ENCODE results near the gene ACOT11.

DNA sequence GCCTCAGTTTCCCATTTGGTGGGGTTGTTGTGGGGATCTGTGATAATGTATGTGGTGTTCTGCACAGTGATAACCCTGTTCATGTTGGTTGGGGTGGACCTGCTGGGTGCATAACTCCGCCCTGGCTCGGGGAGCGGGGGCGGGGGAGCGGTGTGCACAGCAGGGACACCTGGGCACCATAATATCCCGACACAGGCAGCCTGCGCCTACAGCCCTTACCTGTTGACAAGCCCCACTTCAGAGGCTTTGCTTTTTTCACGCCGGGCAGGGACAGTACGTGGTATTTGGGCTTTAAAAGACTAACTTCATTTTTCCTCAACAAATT lies 48.0 kb upstream of the ACOT11 start:
- TF ChIP-seq, protein P1, sequence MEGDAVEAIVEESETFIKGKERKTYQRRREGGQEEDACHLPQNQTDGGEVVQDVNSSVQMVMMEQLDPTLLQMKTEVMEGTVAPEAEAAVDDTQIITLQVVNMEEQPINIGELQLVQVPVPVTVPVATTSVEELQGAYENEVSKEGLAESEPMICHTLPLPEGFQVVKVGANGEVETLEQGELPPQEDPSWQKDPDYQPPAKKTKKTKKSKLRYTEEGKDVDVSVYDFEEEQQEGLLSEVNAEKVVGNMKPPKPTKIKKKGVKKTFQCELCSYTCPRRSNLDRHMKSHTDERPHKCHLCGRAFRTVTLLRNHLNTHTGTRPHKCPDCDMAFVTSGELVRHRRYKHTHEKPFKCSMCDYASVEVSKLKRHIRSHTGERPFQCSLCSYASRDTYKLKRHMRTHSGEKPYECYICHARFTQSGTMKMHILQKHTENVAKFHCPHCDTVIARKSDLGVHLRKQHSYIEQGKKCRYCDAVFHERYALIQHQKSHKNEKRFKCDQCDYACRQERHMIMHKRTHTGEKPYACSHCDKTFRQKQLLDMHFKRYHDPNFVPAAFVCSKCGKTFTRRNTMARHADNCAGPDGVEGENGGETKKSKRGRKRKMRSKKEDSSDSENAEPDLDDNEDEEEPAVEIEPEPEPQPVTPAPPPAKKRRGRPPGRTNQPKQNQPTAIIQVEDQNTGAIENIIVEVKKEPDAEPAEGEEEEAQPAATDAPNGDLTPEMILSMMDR (IDR thresholded peaks at IDR 0.05; ENCODE audit: poor library complexity, severe bottlenecking) = no peak
- TF ChIP-seq EP300 (conservative IDR thresholded peaks at IDR 0.05; ENCODE audit: poor library complexity, severe bottlenecking) = no peak
- no peak for TF ChIP-seq SMC3 (conservative IDR thresholded peaks at IDR 0.05; ENCODE audit: poor library complexity)
- TF ChIP-seq POLR2AphosphoS5 (IDR thresholded peaks at IDR 0.05) = no peak
- TF ChIP-seq RAD21 (conservative IDR thresholded peaks at IDR 0.05) = no peak
- no peak for TF ChIP-seq EZH2 (IDR thresholded peaks at IDR 0.05; ENCODE audit: borderline replicate concordance, insufficient read depth, low read length, poor library complexity, severe bottlenecking)
- TF ChIP-seq, protein P2, sequence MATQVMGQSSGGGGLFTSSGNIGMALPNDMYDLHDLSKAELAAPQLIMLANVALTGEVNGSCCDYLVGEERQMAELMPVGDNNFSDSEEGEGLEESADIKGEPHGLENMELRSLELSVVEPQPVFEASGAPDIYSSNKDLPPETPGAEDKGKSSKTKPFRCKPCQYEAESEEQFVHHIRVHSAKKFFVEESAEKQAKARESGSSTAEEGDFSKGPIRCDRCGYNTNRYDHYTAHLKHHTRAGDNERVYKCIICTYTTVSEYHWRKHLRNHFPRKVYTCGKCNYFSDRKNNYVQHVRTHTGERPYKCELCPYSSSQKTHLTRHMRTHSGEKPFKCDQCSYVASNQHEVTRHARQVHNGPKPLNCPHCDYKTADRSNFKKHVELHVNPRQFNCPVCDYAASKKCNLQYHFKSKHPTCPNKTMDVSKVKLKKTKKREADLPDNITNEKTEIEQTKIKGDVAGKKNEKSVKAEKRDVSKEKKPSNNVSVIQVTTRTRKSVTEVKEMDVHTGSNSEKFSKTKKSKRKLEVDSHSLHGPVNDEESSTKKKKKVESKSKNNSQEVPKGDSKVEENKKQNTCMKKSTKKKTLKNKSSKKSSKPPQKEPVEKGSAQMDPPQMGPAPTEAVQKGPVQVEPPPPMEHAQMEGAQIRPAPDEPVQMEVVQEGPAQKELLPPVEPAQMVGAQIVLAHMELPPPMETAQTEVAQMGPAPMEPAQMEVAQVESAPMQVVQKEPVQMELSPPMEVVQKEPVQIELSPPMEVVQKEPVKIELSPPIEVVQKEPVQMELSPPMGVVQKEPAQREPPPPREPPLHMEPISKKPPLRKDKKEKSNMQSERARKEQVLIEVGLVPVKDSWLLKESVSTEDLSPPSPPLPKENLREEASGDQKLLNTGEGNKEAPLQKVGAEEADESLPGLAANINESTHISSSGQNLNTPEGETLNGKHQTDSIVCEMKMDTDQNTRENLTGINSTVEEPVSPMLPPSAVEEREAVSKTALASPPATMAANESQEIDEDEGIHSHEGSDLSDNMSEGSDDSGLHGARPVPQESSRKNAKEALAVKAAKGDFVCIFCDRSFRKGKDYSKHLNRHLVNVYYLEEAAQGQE (IDR thresholded peaks at IDR 0.05; ENCODE audit: borderline replicate concordance) = no peak

Measured in neural cell (in vitro differentiated cells).